Measurements from ENCODE around the gene PCDHB5.
"Not testable (repeated sequence)": the region's sequence is repeated elsewhere in the genome, so short reads cannot be mapped to it uniquely, and the experiment has no call there.

DNA sequence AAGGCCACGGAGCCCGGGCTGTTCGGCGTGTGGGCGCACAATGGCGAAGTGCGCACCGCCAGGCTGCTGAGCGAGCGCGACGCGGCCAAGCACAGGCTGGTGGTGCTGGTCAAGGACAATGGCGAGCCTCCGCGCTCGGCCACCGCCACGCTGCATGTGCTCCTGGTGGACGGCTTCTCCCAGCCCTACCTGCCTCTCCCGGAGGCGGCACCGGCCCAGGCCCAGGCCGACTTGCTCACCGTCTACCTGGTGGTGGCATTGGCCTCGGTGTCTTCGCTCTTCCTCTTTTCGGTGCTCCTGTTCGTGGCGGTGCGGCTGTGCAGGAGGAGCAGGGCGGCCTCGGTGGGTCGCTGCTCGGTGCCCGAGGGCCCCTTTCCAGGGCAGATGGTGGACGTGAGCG is 32.5 kb upstream of the PCDHB5 start:
- TF ChIP-seq, protein P1, sequence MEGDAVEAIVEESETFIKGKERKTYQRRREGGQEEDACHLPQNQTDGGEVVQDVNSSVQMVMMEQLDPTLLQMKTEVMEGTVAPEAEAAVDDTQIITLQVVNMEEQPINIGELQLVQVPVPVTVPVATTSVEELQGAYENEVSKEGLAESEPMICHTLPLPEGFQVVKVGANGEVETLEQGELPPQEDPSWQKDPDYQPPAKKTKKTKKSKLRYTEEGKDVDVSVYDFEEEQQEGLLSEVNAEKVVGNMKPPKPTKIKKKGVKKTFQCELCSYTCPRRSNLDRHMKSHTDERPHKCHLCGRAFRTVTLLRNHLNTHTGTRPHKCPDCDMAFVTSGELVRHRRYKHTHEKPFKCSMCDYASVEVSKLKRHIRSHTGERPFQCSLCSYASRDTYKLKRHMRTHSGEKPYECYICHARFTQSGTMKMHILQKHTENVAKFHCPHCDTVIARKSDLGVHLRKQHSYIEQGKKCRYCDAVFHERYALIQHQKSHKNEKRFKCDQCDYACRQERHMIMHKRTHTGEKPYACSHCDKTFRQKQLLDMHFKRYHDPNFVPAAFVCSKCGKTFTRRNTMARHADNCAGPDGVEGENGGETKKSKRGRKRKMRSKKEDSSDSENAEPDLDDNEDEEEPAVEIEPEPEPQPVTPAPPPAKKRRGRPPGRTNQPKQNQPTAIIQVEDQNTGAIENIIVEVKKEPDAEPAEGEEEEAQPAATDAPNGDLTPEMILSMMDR (IDR thresholded peaks at IDR 0.05), result not testable (repeated sequence)
- not testable (repeated sequence) for TF ChIP-seq POLR2A (IDR thresholded peaks at IDR 0.05)
